ENCODE measurements around the gene IQSEC1. TPM values are rescaled to one million over a fixed set of nuclear protein-coding genes. Genes with fewer than 3 reads are reported as not detected.

IQSEC1 gene
- total and polyA plus RNA-seq, 9 of the 15 experiments (the other 6 are each of a cell fraction or from before 2014, with no cell fraction given) = 0.56 to 39.0 (median 6.8) TPM

DNA sequence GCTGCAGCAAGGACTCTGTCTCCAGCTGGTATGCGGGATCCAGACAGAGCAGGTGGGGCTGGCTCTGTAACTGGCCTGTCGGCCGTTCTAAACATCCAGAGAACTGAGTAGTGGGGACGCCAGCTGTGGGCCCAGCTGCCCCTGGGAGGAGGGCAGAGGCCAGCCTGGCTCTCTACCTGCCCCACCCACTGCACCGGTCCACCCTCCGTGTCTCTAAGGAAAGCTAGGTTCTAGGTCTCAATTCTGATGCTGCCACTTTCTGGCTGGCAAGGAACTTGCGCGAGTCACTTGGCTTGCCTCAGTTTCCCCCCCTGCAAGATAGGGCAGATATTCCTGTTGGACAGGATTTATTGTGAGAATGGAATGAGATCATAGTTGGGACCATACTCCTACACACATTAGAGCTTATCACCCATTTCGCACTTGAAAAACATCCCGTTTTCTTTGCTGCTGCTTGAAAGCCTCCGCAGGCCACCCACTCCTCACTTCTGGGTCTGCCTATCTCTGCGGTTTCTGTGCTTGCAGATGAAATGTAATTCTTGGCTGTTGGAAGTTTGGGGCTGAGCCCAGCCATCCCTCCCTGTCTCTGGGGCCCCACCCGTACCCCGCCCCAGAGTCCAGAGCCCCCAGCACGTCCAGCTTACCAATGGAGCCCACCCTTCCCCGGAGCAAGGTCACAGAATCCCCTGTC, 65.8 kb downstream of the IQSEC1 start (continued):
- TF ChIP-seq TFAM (CRISPR knock-in tag; conservative IDR thresholded peaks at IDR 0.05) = no peak
- TF ChIP-seq CREM (IDR thresholded peaks at IDR 0.05; ENCODE audit: low read depth) = peak; percentile 69; the same call in 1 of the 2 replicates
- no peak for TF ChIP-seq HEY1 (CRISPR knock-in tag; IDR thresholded peaks at IDR 0.05; ENCODE audit: borderline replicate concordance)
- no peak for TF ChIP-seq BMI1 (IDR thresholded peaks at IDR 0.05; ENCODE audit: low read length)
- no peak for TF ChIP-seq ZSCAN29 (IDR thresholded peaks at IDR 0.05)
- TF ChIP-seq HSF4 (CRISPR knock-in tag; IDR thresholded peaks at IDR 0.05; ENCODE audit: borderline replicate concordance) = no peak
- TF ChIP-seq ZNF23 (CRISPR knock-in tag; IDR thresholded peaks at IDR 0.05) = no peak
- TF ChIP-seq, protein P1, sequence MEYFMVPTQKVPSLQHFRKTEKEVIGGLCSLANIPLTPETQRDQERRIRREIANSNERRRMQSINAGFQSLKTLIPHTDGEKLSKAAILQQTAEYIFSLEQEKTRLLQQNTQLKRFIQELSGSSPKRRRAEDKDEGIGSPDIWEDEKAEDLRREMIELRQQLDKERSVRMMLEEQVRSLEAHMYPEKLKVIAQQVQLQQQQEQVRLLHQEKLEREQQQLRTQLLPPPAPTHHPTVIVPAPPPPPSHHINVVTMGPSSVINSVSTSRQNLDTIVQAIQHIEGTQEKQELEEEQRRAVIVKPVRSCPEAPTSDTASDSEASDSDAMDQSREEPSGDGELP (CRISPR knock-in tag; IDR thresholded peaks at IDR 0.05; ENCODE audit: borderline replicate concordance) = peak; percentile 48; the same call in 1 of the 2 replicates
- no peak for TF ChIP-seq NRF1 (conservative IDR thresholded peaks at IDR 0.05 in 1 of 2, IDR thresholded peaks at IDR 0.05 in 1 of 2)
- TF ChIP-seq FIP1L1 (IDR thresholded peaks at IDR 0.05; ENCODE audit: low read depth, low read length, poor library complexity, severe bottlenecking) = no peak
- peak; percentile 68; the same call in 1 of the 2 replicates for TF ChIP-seq TCF7L2 (IDR thresholded peaks at IDR 0.05; ENCODE audit: low read depth, low read length)
- TF ChIP-seq ZNF408 (CRISPR knock-in tag; IDR thresholded peaks at IDR 0.05; ENCODE audit: low read depth) = no peak
- TF ChIP-seq JUNB (CRISPR knock-in tag; conservative IDR thresholded peaks at IDR 0.05) = no peak
- TF ChIP-seq TBL1XR1 (IDR thresholded peaks at IDR 0.05; ENCODE audit: low read length in 2 of 2) = peak in 1 of 2 experiments; percentile 84; a peak in 2 of 4 replicates
- no peak for TF ChIP-seq ZNF584 (CRISPR knock-in tag; IDR thresholded peaks at IDR 0.05; ENCODE audit: low read depth)
- TF ChIP-seq, protein P2, sequence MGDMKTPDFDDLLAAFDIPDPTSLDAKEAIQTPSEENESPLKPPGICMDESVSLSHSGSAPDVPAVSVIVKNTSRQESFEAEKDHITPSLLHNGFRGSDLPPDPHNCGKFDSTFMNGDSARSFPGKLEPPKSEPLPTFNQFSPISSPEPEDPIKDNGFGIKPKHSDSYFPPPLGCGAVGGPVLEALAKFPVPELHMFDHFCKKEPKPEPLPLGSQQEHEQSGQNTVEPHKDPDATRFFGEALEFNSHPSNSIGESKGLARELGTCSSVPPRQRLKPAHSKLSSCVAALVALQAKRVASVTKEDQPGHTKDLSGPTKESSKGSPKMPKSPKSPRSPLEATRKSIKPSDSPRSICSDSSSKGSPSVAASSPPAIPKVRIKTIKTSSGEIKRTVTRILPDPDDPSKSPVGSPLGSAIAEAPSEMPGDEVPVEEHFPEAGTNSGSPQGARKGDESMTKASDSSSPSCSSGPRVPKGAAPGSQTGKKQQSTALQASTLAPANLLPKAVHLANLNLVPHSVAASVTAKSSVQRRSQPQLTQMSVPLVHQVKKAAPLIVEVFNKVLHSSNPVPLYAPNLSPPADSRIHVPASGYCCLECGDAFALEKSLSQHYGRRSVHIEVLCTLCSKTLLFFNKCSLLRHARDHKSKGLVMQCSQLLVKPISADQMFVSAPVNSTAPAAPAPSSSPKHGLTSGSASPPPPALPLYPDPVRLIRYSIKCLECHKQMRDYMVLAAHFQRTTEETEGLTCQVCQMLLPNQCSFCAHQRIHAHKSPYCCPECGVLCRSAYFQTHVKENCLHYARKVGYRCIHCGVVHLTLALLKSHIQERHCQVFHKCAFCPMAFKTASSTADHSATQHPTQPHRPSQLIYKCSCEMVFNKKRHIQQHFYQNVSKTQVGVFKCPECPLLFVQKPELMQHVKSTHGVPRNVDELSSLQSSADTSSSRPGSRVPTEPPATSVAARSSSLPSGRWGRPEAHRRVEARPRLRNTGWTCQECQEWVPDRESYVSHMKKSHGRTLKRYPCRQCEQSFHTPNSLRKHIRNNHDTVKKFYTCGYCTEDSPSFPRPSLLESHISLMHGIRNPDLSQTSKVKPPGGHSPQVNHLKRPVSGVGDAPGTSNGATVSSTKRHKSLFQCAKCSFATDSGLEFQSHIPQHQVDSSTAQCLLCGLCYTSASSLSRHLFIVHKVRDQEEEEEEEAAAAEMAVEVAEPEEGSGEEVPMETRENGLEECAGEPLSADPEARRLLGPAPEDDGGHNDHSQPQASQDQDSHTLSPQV (IDR thresholded peaks at IDR 0.05) = no peak
- peak; percentile 24 for TF ChIP-seq DACH1 (IDR thresholded peaks at IDR 0.05; ENCODE audit: partially characterized antibody)
- no peak for TF ChIP-seq HNRNPLL (IDR thresholded peaks at IDR 0.05; ENCODE audit: low read depth, low read length, poor library complexity, severe bottlenecking)
- peak; percentile 52; the same call in 1 of the 2 replicates for TF ChIP-seq JUN (IDR thresholded peaks at IDR 0.05; ENCODE audit: borderline replicate concordance, low read depth, low read length)
- no peak for TF ChIP-seq JUN (CRISPR knock-in tag; IDR thresholded peaks at IDR 0.05; ENCODE audit: borderline replicate concordance)
- no peak for TF ChIP-seq SIRT6 (IDR thresholded peaks at IDR 0.05; ENCODE audit: low read depth, low read length)
- TF ChIP-seq, protein P3, sequence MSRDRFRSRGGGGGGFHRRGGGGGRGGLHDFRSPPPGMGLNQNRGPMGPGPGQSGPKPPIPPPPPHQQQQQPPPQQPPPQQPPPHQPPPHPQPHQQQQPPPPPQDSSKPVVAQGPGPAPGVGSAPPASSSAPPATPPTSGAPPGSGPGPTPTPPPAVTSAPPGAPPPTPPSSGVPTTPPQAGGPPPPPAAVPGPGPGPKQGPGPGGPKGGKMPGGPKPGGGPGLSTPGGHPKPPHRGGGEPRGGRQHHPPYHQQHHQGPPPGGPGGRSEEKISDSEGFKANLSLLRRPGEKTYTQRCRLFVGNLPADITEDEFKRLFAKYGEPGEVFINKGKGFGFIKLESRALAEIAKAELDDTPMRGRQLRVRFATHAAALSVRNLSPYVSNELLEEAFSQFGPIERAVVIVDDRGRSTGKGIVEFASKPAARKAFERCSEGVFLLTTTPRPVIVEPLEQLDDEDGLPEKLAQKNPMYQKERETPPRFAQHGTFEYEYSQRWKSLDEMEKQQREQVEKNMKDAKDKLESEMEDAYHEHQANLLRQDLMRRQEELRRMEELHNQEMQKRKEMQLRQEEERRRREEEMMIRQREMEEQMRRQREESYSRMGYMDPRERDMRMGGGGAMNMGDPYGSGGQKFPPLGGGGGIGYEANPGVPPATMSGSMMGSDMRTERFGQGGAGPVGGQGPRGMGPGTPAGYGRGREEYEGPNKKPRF (IDR thresholded peaks at IDR 0.05; ENCODE audit: low read depth, low read length) = no peak
